HUDEP-2 (cell line): Measurements from ENCODE around the gene SNAPIN.
"Not testable (repeated sequence)": the region's sequence is repeated elsewhere in the genome, so short reads cannot be mapped to it uniquely, and the experiment has no call there.

Experiments
- DNase-seq, 76 experiments: peaks; one replicate each; lab custom pipeline; 2025; ENCODE audit not compliant: unreplicated experiment in 76 of 76; lab: John Stamatoyannopoulos, UW

SNAPIN gene

DNA sequence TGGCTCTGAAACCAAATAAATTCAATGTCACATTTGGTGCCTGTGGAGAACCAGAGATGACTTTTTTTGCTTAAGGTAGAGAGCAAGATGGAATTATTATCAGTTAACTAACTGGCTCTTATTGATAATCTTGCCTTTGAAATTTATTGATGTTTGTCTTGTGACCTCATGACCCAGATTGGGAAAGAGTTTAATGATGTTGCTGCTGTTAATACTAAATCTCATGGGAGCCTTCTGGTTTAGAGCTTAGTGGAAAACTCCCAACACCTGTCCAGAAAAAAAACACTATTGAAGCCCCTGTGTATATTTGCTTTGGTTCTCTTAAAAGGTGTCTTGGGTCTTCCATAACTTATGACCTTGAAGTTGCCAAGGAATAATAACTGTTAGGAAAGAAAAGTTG lies 14.7 kb upstream of the SNAPIN start:
- DNase-seq: no peak

- DNase-seq: no peak
These were observed 11.7 kb upstream of the SNAPIN start for GRCh38 chr1:153646672-153647345.

GRCh38 chr1:153647346-153647714 lies 11.2 kb upstream of the SNAPIN start:
- no peak for DNase-seq

DNA sequence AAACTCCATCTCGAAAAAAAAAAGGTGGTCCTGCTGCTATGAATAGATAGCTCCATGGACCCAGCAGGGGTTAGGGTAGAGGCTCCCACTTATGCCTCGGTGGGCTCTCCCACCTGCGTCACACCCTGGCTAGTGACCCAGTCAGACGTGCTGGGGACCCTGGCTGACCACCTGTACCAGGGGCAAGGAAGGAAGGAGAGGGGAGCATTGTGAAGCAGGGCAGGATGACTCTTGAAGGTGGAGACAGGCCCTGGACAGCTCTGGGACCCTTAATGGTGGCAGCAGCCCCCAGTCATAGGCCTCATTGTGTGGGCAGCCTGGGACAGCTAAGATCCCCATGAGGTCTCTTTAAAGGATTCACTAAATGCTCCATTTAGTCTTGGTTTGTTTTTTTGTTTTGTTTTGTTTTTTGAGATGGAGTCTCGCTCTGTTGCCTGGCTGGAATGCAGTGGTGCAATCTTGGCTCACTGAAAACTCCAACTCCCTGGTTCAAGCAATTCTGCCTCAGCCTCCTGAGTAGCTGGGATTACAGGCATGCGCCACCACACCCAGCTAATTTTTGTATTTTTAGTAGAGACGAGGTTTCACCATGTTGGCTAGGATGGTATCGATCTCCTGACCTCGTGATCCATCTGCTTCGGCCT lies 10.4 kb upstream of the SNAPIN start:
- no peak for DNase-seq

GRCh38 chr1:153649137-153649862 lies 9.2 kb upstream of the SNAPIN start:
- peak in 72 of 76 experiments; percentile 7 to 83 (median 67) for DNase-seq

GRCh38 chr1:153649863-153650235 lies 8.7 kb upstream of the SNAPIN start:
- peak in 2 of 76 experiments; percentile 18 to 20 for DNase-seq

DNA sequence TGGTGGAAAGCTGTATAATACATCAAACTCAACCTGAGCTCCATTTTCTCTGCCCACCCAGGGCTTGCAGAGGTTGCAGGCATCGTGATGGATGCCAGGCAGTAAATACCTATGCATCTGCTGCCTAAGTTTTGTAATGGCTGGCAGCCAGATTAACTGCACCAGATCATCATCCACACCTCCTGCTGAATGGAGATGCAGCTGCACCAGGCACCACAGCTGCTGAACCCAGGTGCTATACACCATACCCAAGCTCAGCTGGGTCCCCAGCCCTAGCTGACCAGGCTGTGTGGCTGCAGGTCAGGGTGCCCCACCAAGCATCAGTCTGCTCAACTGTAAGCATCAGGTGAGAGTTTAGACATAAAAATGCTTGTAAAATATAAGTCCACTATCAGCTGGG lies 6.7 kb upstream of the SNAPIN start:
- DNase-seq: no peak

DNA sequence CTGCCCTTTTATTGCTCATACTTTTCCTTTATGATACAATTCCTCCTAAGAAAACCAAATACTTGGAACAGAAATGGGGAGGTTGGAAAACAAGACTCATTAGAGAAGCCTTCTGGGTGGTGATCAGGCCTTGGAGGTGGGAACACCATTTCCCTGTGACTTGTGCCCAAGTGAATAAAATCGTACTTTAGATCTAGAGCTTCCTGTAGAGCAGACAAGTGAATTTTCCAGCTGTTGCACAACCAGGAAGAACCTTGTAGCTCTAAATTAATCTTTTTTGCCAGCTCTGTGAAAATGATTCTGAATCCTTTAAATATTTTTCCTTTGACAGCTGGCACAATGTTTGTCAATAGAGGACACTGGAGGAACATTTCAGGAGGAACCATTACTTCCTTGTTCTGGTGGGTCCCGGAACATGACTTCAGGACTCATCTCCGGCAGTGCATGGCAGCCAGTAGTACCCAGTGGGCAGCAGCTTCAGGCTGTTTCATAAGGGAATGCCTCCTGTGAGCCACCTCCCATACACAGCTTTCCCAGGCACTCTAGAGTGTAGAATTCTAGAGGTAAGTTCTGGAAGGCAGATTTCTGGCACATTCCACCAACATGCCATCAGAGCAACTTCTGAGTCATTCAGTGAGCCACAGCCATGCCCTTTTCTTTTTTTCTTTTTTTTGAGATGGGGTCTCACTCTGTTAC lies 5.5 kb upstream of the SNAPIN start:
- DNase-seq: no peak

GRCh38 chr1:153655333-153655732 lies 3.2 kb upstream of the SNAPIN start:
- no peak for DNase-seq

GRCh38 chr1:153659175-153659534 lies 652 bp downstream of the SNAPIN start:
- peak in 1 of 76 experiments; percentile 42 for DNase-seq

DNA sequence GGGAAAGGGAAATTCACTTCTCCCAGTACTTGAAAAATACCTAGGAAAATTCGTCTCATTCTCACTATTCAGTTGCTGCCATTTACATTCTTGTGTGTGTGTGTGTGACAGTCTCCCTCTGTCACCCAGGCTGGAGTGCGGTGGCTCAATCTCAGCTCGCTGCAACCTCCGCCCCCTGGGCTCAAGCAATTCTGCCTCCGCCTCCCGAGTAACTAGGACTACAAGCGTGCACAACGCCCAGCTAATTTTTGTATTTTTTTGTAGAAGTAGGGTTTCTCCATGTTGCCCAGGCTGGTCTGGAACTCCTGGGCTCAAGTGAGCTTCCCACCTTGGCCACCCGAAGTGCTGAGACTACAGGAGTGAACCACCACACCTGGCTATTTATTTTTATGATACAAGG lies 1.2 kb downstream of the SNAPIN start:
- DNase-seq: no peak

GRCh38 chr1:153661111-153661708 lies 2.7 kb downstream of the SNAPIN start:
- no peak for DNase-seq

GRCh38 chr1:153662269-153662668 lies 3.8 kb downstream of the SNAPIN start:
- DNase-seq: no peak

DNA sequence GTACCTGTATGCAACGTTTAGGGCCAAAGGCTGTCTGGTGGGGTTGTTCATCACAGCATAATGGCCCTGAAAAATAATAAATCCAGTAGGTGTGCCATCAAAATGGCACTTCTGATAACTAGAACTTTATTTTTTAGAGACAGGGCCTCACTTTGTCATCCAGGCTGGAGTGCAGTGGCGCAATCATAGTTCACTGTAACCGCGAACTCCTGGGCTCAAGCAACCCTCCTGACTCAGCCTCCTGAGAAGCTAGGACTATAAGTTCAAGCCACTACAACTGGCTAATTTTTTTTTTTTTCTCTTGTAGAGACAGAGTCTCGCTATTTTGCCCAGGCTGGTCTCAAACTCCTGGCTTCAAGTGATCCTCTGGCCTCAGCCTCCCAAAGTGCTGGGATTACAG lies 4.7 kb downstream of the SNAPIN start:
- no peak for DNase-seq

- no peak for DNase-seq
These were observed 8.9 kb downstream of the SNAPIN start for GRCh38 chr1:153667439-153667838.

- DNase-seq: not testable (repeated sequence)
These were observed 10.2 kb downstream of the SNAPIN start for GRCh38 chr1:153668672-153669071.

GRCh38 chr1:153669606-153670005 lies 11.1 kb downstream of the SNAPIN start:
- no peak for DNase-seq

DNA sequence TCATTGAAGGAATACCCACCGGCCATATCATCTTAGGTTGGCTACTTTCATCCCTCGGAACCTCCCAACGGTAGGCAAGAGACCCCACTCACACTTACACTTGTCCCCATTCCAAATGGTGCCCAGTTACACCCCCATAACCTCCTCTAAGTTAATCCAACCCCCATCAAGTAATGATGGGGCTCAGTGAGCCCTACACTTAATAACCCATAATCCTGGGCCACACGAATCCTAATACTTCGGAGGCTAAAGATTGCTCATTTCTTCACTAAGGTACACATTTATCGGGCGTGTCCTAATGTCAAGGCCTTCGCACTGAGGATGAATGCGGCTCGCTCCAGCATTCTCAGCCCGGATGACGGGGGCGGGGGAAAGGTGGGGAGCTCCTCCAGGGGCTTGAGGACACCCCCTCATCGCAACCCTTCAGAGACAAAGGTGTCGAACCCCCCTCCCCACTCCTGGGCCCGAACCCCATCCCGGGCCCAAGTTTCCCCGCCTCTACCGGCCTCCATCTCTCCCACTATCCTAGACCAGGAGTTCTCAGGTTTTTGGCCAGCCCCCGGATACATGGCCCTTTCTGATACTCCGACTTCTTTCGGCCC lies 11.9 kb downstream of the SNAPIN start:
- no peak for DNase-seq

- peak in 75 of 76 experiments; percentile 73 to 99 (median 95) for DNase-seq
These were observed 12.5 kb downstream of the SNAPIN start, which contains the start of gene ILF2 for GRCh38 chr1:153670859-153671627. Gene ILF2 (minus strand): TSS chr1:153670993. CDS start chr1:153670922, 71 bp downstream.
